HCT116 (cell line): ENCODE data around the gene MND1. TPM values are rescaled to one million over a fixed set of nuclear protein-coding genes. Genes with fewer than 3 reads are reported as not detected.

ENCODE experiments used
- ATAC-seq: fragments of 200-7000 bp; cut with Tn5 transposase; 2 replicates; pipeline ENCODE4 v1.9.1; 2020; ENCODE audit warnings: mild to moderate bottlenecking, moderate library complexity
- BruUV-seq: library from RNA; stranded (reverse); fragments of 400-500 nt; replicated peaks from 2 replicates; lab custom pipeline; 2021; lab: Mats Ljungman, UMichigan
- CTCF ChIA-PET: fragments of 300-600 bp; sonication (Branson Sonifier 250); formaldehyde crosslinking; loops from one replicate; lab custom pipeline; 2021; ENCODE audit warnings: antibody characterized with exemption; lab: Charles Lee
- POLR2A ChIA-PET: fragments of 300-600, 350-600 bp; sonication (Branson Sonifier 250); formaldehyde crosslinking; loops from one replicate; lab custom pipeline; 2021; ENCODE audit warnings: antibody characterized with exemption; lab: Charles Lee
- RAD21 ChIA-PET, 2 experiments: fragments of 300-600 bp; sonication (Branson Sonifier 250); formaldehyde crosslinking; loops; one replicate each; lab custom pipeline; 2023; ENCODE audit warnings: low total read pairs in 2 of 2; ENCODE audit not compliant: uncharacterized antibody in 2 of 2, unreplicated experiment in 2 of 2, low non-redundant PET in 1 of 2; lab: Charles Lee
- DNase-seq: peaks from one replicate; pipeline ENCODE4 v3.0.0-alpha.2; 2010; ENCODE audit warnings: low read depth, low spot score
- H2AFZ ChIP-seq: fragments of 200-600 bp; shearing (Covaris generic), sonication (generic); 2 replicates; pipeline ENCODE4 v1.6.1; 2017; ENCODE audit warnings: low read depth, mixed run types, mixed read lengths, antibody characterized with exemption, low read length; ENCODE audit not compliant: poor library complexity, severe bottlenecking
- H3K27ac ChIP-seq: 2 replicates; pipeline ENCODE4 v1.5.1; 2012; ENCODE audit warnings: low read depth, low read length
- H3K27me3 ChIP-seq: fragments of 200-600 bp; sonication (generic); 2 replicates; pipeline ENCODE4 v1.6.1; 2016; ENCODE audit warnings: mixed run types, low read length, mixed read lengths; ENCODE audit not compliant: insufficient read depth
- H3K36me3 ChIP-seq, 2 experiments: fragments of 200-500 bp in 1 of 2; fragments of 200-600 bp in 1 of 2; sonication (Bioruptor generic) in 1 of 2; sonication (generic) in 1 of 2; 2 replicates each; pipeline versions ENCODE4 v1.5.1 to v1.6.1; 2014 to 2016; ENCODE audit warnings: low read length in 2 of 2, inconsistent platforms in 1 of 2, mixed read lengths in 1 of 2, mixed run types in 1 of 2; ENCODE audit not compliant: insufficient read depth in 2 of 2, control insufficient read depth in 1 of 2
- H3K4me1 ChIP-seq, 2 experiments: fragments of 200-600 bp in 1 of 2; sonication (generic) in 1 of 2; 2 replicates each; pipeline versions ENCODE4 v1.5.1 to v1.6.1; 2012 to 2017; ENCODE audit warnings: low read length in 2 of 2, inconsistent platforms in 1 of 2, mild to moderate bottlenecking in 1 of 2, mixed read lengths in 1 of 2, mixed run types in 1 of 2, moderate library complexity in 1 of 2; ENCODE audit not compliant: insufficient read depth in 2 of 2, control insufficient read depth in 1 of 2
- H3K4me2 ChIP-seq: fragments of 200-600 bp; sonication (generic); 2 replicates; pipeline ENCODE4 v1.6.1; 2017; ENCODE audit warnings: mixed run types, low read length, mixed read lengths
- H3K4me3 ChIP-seq, 2 experiments: fragments of 200-600 bp in 1 of 2; sonication (generic) in 1 of 2; replicated peaks in 1 of 2; 2 replicates each; pipeline ENCODE4 v1.5.1; 2011 to 2016; ENCODE audit warnings: low read length in 2 of 2, control low read depth in 1 of 2, low read depth in 1 of 2, mild to moderate bottlenecking in 1 of 2, mixed read lengths in 1 of 2, mixed run types in 1 of 2
- H3K79me2 ChIP-seq: fragments of 200-600 bp; sonication (generic); 2 replicates; pipeline ENCODE4 v1.6.1; 2017; ENCODE audit warnings: mild to moderate bottlenecking, mixed run types, low read length, moderate library complexity, mixed read lengths; ENCODE audit not compliant: insufficient read depth
- H3K9ac ChIP-seq: fragments of 200-600 bp; sonication (generic); 2 replicates; pipeline ENCODE4 v1.6.1; 2016; ENCODE audit warnings: low read length, mixed read lengths
- H3K9me2 ChIP-seq: fragments of 200-600 bp; sonication (generic), shearing (Covaris generic); 2 replicates; pipeline ENCODE4 v1.6.1; 2017; ENCODE audit warnings: mixed run types, mild to moderate bottlenecking, moderate library complexity; ENCODE audit not compliant: insufficient read depth
- H3K9me3 ChIP-seq, 2 experiments: fragments of 200-500 bp in 1 of 2; fragments of 200-600 bp in 1 of 2; sonication (Bioruptor generic) in 1 of 2; sonication (generic) in 1 of 2; 2 replicates each; pipeline ENCODE4 v1.6.1; 2014 to 2017; ENCODE audit warnings: low read length in 2 of 2, mixed read lengths in 2 of 2, inconsistent platforms in 1 of 2, low read depth in 1 of 2, mild to moderate bottlenecking in 1 of 2, mixed run types in 1 of 2, moderate library complexity in 1 of 2; ENCODE audit not compliant: control insufficient read depth in 1 of 2, insufficient read depth in 1 of 2
- H4K20me1 ChIP-seq: fragments of 200-600 bp; sonication (generic), shearing (Covaris generic); 2 replicates; pipeline ENCODE4 v1.6.1; 2017; ENCODE audit warnings: mixed run types, mild to moderate bottlenecking, moderate library complexity; ENCODE audit not compliant: insufficient read depth
- CEBPB ChIP-seq: IDR thresholded peaks from 2 replicates; pipeline ENCODE4 v1.6.1; 2012; ENCODE audit warnings: low read depth
- EGR1 ChIP-seq: IDR thresholded peaks from 2 replicates; pipeline ENCODE4 v1.6.1; 2012; ENCODE audit warnings: low read depth
- EZH2phosphoT487 ChIP-seq: fragments of 200-600 bp; IDR thresholded peaks from 2 replicates; pipeline ENCODE4 v1.6.1; 2018; ENCODE audit warnings: antibody characterized with exemption, borderline replicate concordance
- FOSL1 ChIP-seq: IDR thresholded peaks from 2 replicates; pipeline ENCODE4 v1.6.1; 2012; ENCODE audit warnings: low read depth
- JUND ChIP-seq: IDR thresholded peaks from 2 replicates; pipeline ENCODE4 v1.6.1; 2012
- MAX ChIP-seq: IDR thresholded peaks from 2 replicates; pipeline ENCODE4 v1.6.1; 2012
- POLR2A ChIP-seq: IDR thresholded peaks from 2 replicates; pipeline ENCODE4 v1.7.0; 2011; ENCODE audit warnings: borderline replicate concordance; ENCODE audit not compliant: insufficient read depth, insufficient read length; ENCODE audit errors: extremely low read depth
- POLR2AphosphoS5 ChIP-seq: IDR thresholded peaks from 2 replicates; pipeline ENCODE4 v1.6.1; 2011; ENCODE audit warnings: mild to moderate bottlenecking, low read depth, low read length, moderate library complexity
- RAD21 ChIP-seq: IDR thresholded peaks from 2 replicates; pipeline ENCODE4 v1.6.1; 2012; ENCODE audit warnings: low read depth, mild to moderate bottlenecking
- REST ChIP-seq: IDR thresholded peaks from 2 replicates; pipeline ENCODE4 v1.6.1; 2012; ENCODE audit warnings: low read depth
- SIN3A ChIP-seq: IDR thresholded peaks from 2 replicates; pipeline ENCODE4 v1.6.1; 2012; ENCODE audit warnings: low read depth
- SP1 ChIP-seq: IDR thresholded peaks from 2 replicates; pipeline ENCODE4 v1.6.1; 2012; ENCODE audit warnings: low read depth
- TCF7L2 ChIP-seq: IDR thresholded peaks from 2 replicates; pipeline ENCODE4 v1.7.0; 2011; ENCODE audit warnings: borderline replicate concordance, inconsistent platforms; ENCODE audit not compliant: insufficient read depth, insufficient read length; ENCODE audit errors: extremely low read depth
- YY1 ChIP-seq: IDR thresholded peaks from 2 replicates; pipeline ENCODE4 v1.6.1; 2011; ENCODE audit warnings: low read length, low read depth, moderate library complexity, mild to moderate bottlenecking; ENCODE audit not compliant: insufficient replicate concordance; ENCODE audit errors: extremely low read depth
- ZNF274 ChIP-seq: fragments of 200-500 bp; sonication (Bioruptor generic); IDR thresholded peaks from 2 replicates; pipeline ENCODE4 v1.6.1; 2014; ENCODE audit warnings: mild to moderate bottlenecking, low read depth, low read length, inconsistent platforms
- intact Hi-C: fragments of 100-400 bp; cut with micrococcal nuclease; formaldehyde crosslinking; loops from 2 replicates; pipeline ENCODE4 v1.10.0; 2022
- total RNA-seq: library from RNA; stranded (reverse); gene quantifications from one replicate; pipeline ENCODE4 v1.2.1, GENCODE V29; 2021; ENCODE audit not compliant: unreplicated experiment

MND1 gene
- total RNA-seq, 1 experiment from 2014 or later = 29.9 TPM

- no peak for TF ChIP-seq JUND
- TF ChIP-seq SIN3A = peak; percentile 85
- TF ChIP-seq CEBPB = no peak
- peak; percentile 57 for TF ChIP-seq SP1
- TF ChIP-seq YY1 = peak; percentile 39
- TF ChIP-seq MAX = peak; percentile 75
- peak; percentile 95 for TF ChIP-seq EGR1
These were observed at the start of gene MND1 (continued) for GRCh38 chr4:153344131-153345011.

GRCh38 chr4:153295131-153295755 is 49.2 kb upstream of the MND1 start:
- DNase-seq = no peak

More at GRCh38 chr4:153295131-153295755, 49.2 kb upstream of the MND1 start:
- Histone ChIP-seq H3K27me3 (no peaks in the 10 kb centered on the region), H3K36me3 (no peaks in the 10 kb centered on the region), H4K20me1 (no peaks in the 10 kb centered on the region; the same call in 1 of the 2 replicates), H3K9me3 (peaks cover 0 to 3% of the 10 kb centered on the region in 2 experiments; a peak in 1 of 4 replicates), H3K4me1 (no peaks in the 10 kb centered on the region), H3K9ac (no peak overlapping the region), H2AFZ (no peak overlapping the region), H3K79me2 (no peaks in the 10 kb centered on the region), H3K27ac (no peak overlapping the region), H3K9me2 (no peaks in the 10 kb centered on the region), H3K4me3 (no peak overlapping the region), H3K4me2 (no peak overlapping the region)
- ChIA-PET RAD21 (no interaction called here), CTCF (no interaction called here), POLR2A (no interaction called here)
- BruUV-seq = no TSS peak
- intact Hi-C loops = no loop called here
- ATAC-seq = no peak
- TF ChIP-seq EZH2phosphoT487 (no peak), REST (no peak), TCF7L2 (no peak), POLR2A (no peak), CEBPB (no peak), MAX (no peak), ZNF274 (no peak), FOSL1 (no peak), RAD21 (no peak), POLR2AphosphoS5 (no peak)
